Stomach (tissue), 9 donors: Measurements from ENCODE around the gene ADGRG2. TPM values are rescaled to one million over a fixed set of nuclear protein-coding genes. Genes with fewer than 3 reads are reported as not detected.

Source experiments
- DNase-seq, 2 donors: peaks; one replicate each; pipeline versions ENCODE4 v3.0.0 to v3.0.0-alpha.2; 2013 to 2019
- H3K27ac ChIP-seq, 5 donors: fragments of 200-600 bp in 4 of 5; sonication (generic) in 4 of 5; one replicate each; pipeline ENCODE4 v1.5.1; 2013 to 2019; ENCODE audit warnings: mild to moderate bottlenecking in 1 of 5, moderate library complexity in 1 of 5
- H3K27me3 ChIP-seq, 3 donors: fragments of 200-600 bp; sonication (generic); one replicate each; pipeline ENCODE4 v1.5.1; 2017 to 2019; ENCODE audit warnings: mixed run types in 1 of 3
- H3K36me3 ChIP-seq, 4 donors: fragments of 200-600 bp; sonication (generic); 1 replicate in 3 of 4; 2 replicates in 1 of 4; pipeline ENCODE4 v1.5.1; 2016 to 2019
- H3K4me1 ChIP-seq, 4 donors: fragments of 200-600 bp; sonication (generic); one replicate each; pipeline ENCODE4 v1.5.1; 2016 to 2019
- H3K4me3 ChIP-seq, 4 donors: fragments of 200-600 bp; sonication (generic) in 3 of 4; one replicate each; pipeline ENCODE4 v1.5.1; 2016 to 2019; ENCODE audit warnings: mild to moderate bottlenecking in 1 of 4
- H3K9me3 ChIP-seq, 4 donors: fragments of 200-600 bp; sonication (generic); one replicate each; pipeline ENCODE4 v1.5.1; 2016 to 2019
- EP300 ChIP-seq: sonication (generic); formaldehyde crosslinking; IDR thresholded peaks from one replicate; pipeline ENCODE4 v1.6.1; 2017; ENCODE audit warnings: antibody characterized with exemption
- POLR2A ChIP-seq, 4 donors: fragments of 450-650 bp; IDR thresholded peaks; one replicate each; pipeline ENCODE4 v1.6.1; 2016; ENCODE audit warnings: antibody characterized with exemption in 4 of 4, control low read depth in 2 of 4, mild to moderate bottlenecking in 1 of 4, moderate library complexity in 1 of 4
- POLR2AphosphoS5 ChIP-seq, 3 donors: sonication (generic); formaldehyde crosslinking; IDR thresholded peaks; one replicate each; pipeline ENCODE4 v1.6.1; 2016; ENCODE audit warnings: antibody characterized with exemption in 3 of 3
- WGBS, 5 donors: extraction: QIAGEN DNeasy Blood & Tissue Kit in 3 of 5; methylation state at CpG; one replicate each; pipeline versions ENCODE4 v1.1.5 to v1.1.7; 2013 to 2018; 5-methylcytosine and 5-hydroxymethylcytosine counted together
- intact Hi-C: fragments of 100-400 bp; cut with DNase I; formaldehyde crosslinking; loops from one replicate; pipeline ENCODE4 v1.15.1; 2023; ENCODE audit warnings: low total_unique reads
- polyA plus RNA-seq, 3 donors: library from polyadenylated mRNA; stranded (reverse); fragments of 200-250 nt; gene quantifications; one replicate each; pipeline ENCODE4 v1.2.3, GENCODE V29; 2013
- total RNA-seq, 5 donors: library from RNA; depleted of rRNA; stranded (reverse); fragments of >200 nt; gene quantifications; one replicate each; pipeline versions ENCODE4 v1.1.0 to v1.2.3, GENCODE V29; 2014 to 2016
- TF ChIP-seq, protein P1 (sequence below), 7 experiments: fragments of 450-650 bp in 4 of 7; fragments of 200-600 bp in 3 of 7; sonication (generic) in 3 of 7; IDR thresholded peaks; one replicate each; pipeline ENCODE4 v1.5.1; 2016 to 2019; ENCODE audit warnings: antibody characterized with exemption in 7 of 7, control low read depth in 2 of 7, mild to moderate bottlenecking in 1 of 7
- donor health status: healthy with polysubstance abuse.
- donor health status: Bipolar disorder and iron deficiency.
- donor health status: healthy.

The ADGRG2 gene
- total and polyA plus RNA-seq, 8 donors, result 0.29 to 25.0 (median 1.4) TPM

DNA sequence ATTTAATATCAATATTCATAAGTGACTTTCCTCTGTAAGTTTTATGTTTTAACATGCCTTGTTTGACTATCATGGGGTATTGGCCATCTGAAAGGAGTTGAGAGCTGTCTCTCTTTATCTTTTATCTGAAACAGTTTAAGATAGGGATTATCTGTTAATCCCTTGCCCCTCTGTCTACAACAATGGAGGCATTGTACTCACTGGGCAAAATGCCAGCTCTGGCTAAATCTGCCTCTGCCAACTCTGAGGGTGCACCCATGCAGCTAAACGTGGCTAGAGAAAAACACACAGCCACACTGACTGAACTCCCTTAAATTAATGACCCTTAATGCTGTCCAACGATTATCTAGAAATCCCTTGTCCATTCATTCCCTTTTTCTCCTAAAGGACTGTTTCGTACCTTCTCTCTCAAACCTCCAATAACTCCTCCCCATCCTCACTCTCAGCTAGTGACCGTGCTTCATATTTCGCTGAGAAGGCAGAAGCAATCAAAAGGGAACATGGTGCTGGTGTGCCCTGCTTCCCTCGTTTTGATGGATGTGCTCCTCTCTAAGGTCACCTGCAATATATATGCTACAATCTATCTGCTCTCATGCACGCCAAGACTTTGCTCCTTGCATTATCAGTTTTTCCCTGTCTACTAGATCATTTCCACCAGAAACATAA, 148.6 kb downstream of the ADGRG2 start:
- DNase-seq, result peak in 1 of 2 donors; percentile 60
- Histone ChIP-seq H3K4me3 (no peak overlapping the region), H3K36me3 (no peaks in the 10 kb centered on the region), H3K27ac (no peak overlapping the region), H3K27me3 (no peaks in the 10 kb centered on the region), H3K9me3 (no peaks in the 10 kb centered on the region), H3K4me1 (no peaks in the 10 kb centered on the region)
- 35 to 59% (median 52%) methylated on average over 7 of the region's 7 CpGs for WGBS, 5 donors
- intact Hi-C loops, result no loop called here
- TF ChIP-seq, protein P1, sequence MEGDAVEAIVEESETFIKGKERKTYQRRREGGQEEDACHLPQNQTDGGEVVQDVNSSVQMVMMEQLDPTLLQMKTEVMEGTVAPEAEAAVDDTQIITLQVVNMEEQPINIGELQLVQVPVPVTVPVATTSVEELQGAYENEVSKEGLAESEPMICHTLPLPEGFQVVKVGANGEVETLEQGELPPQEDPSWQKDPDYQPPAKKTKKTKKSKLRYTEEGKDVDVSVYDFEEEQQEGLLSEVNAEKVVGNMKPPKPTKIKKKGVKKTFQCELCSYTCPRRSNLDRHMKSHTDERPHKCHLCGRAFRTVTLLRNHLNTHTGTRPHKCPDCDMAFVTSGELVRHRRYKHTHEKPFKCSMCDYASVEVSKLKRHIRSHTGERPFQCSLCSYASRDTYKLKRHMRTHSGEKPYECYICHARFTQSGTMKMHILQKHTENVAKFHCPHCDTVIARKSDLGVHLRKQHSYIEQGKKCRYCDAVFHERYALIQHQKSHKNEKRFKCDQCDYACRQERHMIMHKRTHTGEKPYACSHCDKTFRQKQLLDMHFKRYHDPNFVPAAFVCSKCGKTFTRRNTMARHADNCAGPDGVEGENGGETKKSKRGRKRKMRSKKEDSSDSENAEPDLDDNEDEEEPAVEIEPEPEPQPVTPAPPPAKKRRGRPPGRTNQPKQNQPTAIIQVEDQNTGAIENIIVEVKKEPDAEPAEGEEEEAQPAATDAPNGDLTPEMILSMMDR (IDR thresholded peaks at IDR 0.05), result no peak
- TF ChIP-seq POLR2AphosphoS5 (IDR thresholded peaks at IDR 0.05) (no peak), POLR2A (IDR thresholded peaks at IDR 0.05) (no peak), EP300 (no peak)

DNA sequence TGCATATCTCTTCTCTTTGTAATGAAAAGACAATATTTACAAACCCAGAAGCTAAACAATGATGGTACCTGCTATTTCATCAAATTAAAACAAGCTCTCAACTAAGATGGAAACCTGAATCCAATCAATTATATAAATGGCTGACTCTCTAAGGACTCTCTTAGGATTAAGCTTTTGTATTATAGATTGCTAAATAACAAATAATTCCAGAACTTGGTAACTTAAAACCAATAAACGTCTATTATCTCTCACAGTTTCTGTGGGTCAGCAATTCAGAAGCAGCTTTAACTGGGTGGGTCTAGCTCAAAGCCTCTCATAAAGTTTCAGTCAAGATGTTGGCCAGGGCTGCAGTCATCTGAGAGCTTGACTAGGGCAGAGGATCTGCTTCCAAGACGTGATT, 150.8 kb downstream of the ADGRG2 start:
- DNase-seq, result no peak
- intact Hi-C loops, result no loop called here
- no peak overlapping the region for H3K4me3 ChIP-seq
- no peak overlapping the region for H3K27ac ChIP-seq
- TF ChIP-seq POLR2AphosphoS5 (IDR thresholded peaks at IDR 0.05) (no peak), POLR2A (IDR thresholded peaks at IDR 0.05) (no peak), EP300 (no peak)
- TF ChIP-seq, protein P1 (IDR thresholded peaks at IDR 0.05), result no peak
- 45 to 70% (median 61%) methylated on average over 2 of the region's 2 CpGs for WGBS, 5 donors
- H3K4me1 ChIP-seq, result no peaks in the 10 kb centered on the region
- H3K27me3 ChIP-seq, result no peaks in the 10 kb centered on the region
- H3K36me3 ChIP-seq, result no peaks in the 10 kb centered on the region
- no peaks in the 10 kb centered on the region for H3K9me3 ChIP-seq

DNA sequence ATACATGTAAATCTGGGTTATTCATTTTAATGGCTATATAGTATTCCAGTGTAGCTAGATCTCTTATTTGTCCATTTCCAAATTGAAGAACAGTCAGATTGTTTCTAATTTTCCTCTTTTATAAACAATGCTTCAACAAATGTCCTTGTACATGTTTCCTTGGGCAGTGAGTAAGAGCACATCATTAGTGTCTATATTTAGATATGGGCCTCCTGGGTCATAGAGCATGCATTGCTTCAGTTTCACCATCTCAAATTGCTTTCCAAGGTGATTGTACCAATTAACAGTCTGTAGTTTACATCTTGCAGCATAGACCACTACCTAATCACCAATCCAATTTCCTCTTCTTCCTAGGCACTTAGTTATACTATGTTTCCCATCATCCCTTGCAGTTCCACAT, 151.8 kb downstream of the ADGRG2 start:
- no peaks in the 10 kb centered on the region for H3K36me3 ChIP-seq
- DNase-seq, result no peak
- H3K27me3 ChIP-seq, result no peaks in the 10 kb centered on the region
- H3K4me1 ChIP-seq, result no peaks in the 10 kb centered on the region
- H3K27ac ChIP-seq, result no peak overlapping the region
- intact Hi-C loops, result no loop called here
- H3K9me3 ChIP-seq, result no peaks in the 10 kb centered on the region
- TF ChIP-seq EP300 (no peak), POLR2AphosphoS5 (IDR thresholded peaks at IDR 0.05) (no peak), POLR2A (IDR thresholded peaks at IDR 0.05) (no peak)
- TF ChIP-seq, protein P1 (IDR thresholded peaks at IDR 0.05), result no peak
- H3K4me3 ChIP-seq, result no peak overlapping the region

DNA sequence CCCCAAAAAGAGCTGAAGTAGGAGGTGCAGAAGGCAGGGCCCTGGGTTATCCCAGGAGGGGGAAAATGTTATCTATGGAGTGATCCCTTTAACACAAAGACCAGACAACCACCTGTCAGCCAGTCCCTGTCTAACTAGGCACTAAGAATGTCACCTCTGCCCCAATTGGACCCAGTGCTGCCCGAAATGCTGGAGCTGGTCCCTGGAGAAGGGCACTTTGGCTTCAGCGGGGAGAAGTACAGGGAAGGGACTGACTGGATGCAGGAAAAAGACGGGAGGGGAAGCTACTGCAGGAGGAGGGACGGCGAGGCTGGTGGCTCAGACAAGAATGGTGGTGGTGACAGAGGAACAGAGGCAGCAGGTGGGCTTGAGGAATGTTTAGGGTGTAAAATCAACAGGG, 155.6 kb downstream of the ADGRG2 start:
- 74 to 98% (median 96%) methylated on average over 4 to 5 of the region's 5 CpGs for WGBS, 5 donors
- Histone ChIP-seq H3K9me3 (no peaks in the 10 kb centered on the region), H3K27ac (no peak overlapping the region), H3K27me3 (no peaks in the 10 kb centered on the region), H3K4me3 (no peak overlapping the region), H3K36me3 (no peaks in the 10 kb centered on the region), H3K4me1 (no peaks in the 10 kb centered on the region)
- no peak for DNase-seq
- no peak for TF ChIP-seq POLR2A (IDR thresholded peaks at IDR 0.05)
- no peak for TF ChIP-seq EP300
- TF ChIP-seq, protein P1 (IDR thresholded peaks at IDR 0.05), result no peak
- TF ChIP-seq POLR2AphosphoS5 (IDR thresholded peaks at IDR 0.05), result no peak
- intact Hi-C loops, result no loop called here
